T-cell (primary cell): ENCODE measurements around the gene NFIA. TPM values are rescaled to one million over a fixed set of nuclear protein-coding genes. Genes with fewer than 3 reads are reported as not detected.
"Not testable (repeated sequence)": the region's sequence is repeated elsewhere in the genome, so short reads cannot be mapped to it uniquely, and the experiment has no call there.

ENCODE experiments used
- ATAC-seq, 4 experiments: fragments of 200-7000 bp in 3 of 4; fragments of 150-1000 bp in 1 of 4; cut with Tn5 transposase; replicated peaks in 1 of 4; 1 replicate in 3 of 4; 2 replicates in 1 of 4; pipeline ENCODE4 v1.10.0; 2021; ENCODE audit warnings: moderate library complexity in 3 of 4, mild to moderate bottlenecking in 2 of 4, moderate number of reproducible peaks in 1 of 4
- CTCF ChIA-PET, 2 donors: fragments of 300-600 bp; sonication (Branson Sonifier 250); formaldehyde crosslinking; loops; one replicate each; lab custom pipeline; 2022; ENCODE audit warnings: antibody characterized with exemption in 2 of 2; lab: Charles Lee
- POLR2A ChIA-PET, 2 donors: fragments of 300-600 bp; sonication (Branson Sonifier 250); formaldehyde crosslinking; loops; one replicate each; lab custom pipeline; 2022; ENCODE audit warnings: antibody characterized with exemption in 2 of 2; lab: Charles Lee
- DNase-seq, 35 experiments: peaks; one replicate each; pipeline versions ENCODE4 v3.0.0 to v3.0.0-alpha.2; 2013 to 2023
- H3K27ac ChIP-seq: one replicate; pipeline ENCODE4 v1.5.1; 2013; ENCODE audit warnings: low read length
- H3K27me3 ChIP-seq, 2 experiments: replicated peaks in 1 of 2; 1 replicate in 1 of 2; 2 replicates in 1 of 2; pipeline versions ENCODE4 v1.6.1 to v1.7.0; 2013; ENCODE audit warnings: low read length in 1 of 2, mixed read lengths in 1 of 2; ENCODE audit not compliant: control insufficient read depth in 2 of 2, insufficient read depth in 2 of 2; ENCODE audit errors: extremely low read depth in 1 of 2
- H3K36me3 ChIP-seq, 2 donors: 1 replicate in 1 of 2; 2 replicates in 1 of 2; pipeline versions ENCODE4 v1.6.1 to v1.7.0; 2013; ENCODE audit warnings: low read length in 1 of 2; ENCODE audit not compliant: control insufficient read depth in 2 of 2, insufficient read depth in 1 of 2; ENCODE audit errors: extremely low read depth in 1 of 2
- H3K4me1 ChIP-seq, 2 experiments: 1 replicate in 1 of 2; 2 replicates in 1 of 2; pipeline versions ENCODE4 v1.6.1 to v1.7.0; 2013; ENCODE audit warnings: low read length in 2 of 2, mixed read lengths in 1 of 2; ENCODE audit not compliant: insufficient read depth in 2 of 2, control insufficient read depth in 1 of 2; ENCODE audit errors: extremely low read depth in 1 of 2
- H3K4me3 ChIP-seq, 2 donors: 1 replicate in 1 of 2; 2 replicates in 1 of 2; pipeline versions ENCODE4 v1.5.1 to v1.7.0; 2013; ENCODE audit warnings: mild to moderate bottlenecking in 2 of 2, low read length in 1 of 2, moderate library complexity in 1 of 2; ENCODE audit not compliant: control insufficient read depth in 1 of 2; ENCODE audit errors: extremely low read depth in 1 of 2
- H3K9me3 ChIP-seq: 2 replicates; pipeline ENCODE4 v1.7.0; 2013
- H3K27ac Mint-ChIP-seq, 2 donors: one replicate each; pipeline ENCODE4 v1.8.0; 2020 to 2021; ENCODE audit warnings: mild to moderate bottlenecking in 2 of 2, mixed read lengths in 2 of 2
- H3K27me3 Mint-ChIP-seq, 2 donors: one replicate each; pipeline ENCODE4 v1.8.0; 2021 to 2022; ENCODE audit warnings: mixed read lengths in 2 of 2
- H3K36me3 Mint-ChIP-seq: one replicate; pipeline ENCODE4 v1.8.0; 2021; ENCODE audit warnings: mixed read lengths
- H3K4me1 Mint-ChIP-seq, 3 donors: one replicate each; pipeline ENCODE4 v1.8.0; 2020 to 2022; ENCODE audit warnings: mixed read lengths in 3 of 3, mild to moderate bottlenecking in 1 of 3
- H3K4me3 Mint-ChIP-seq, 3 donors: one replicate each; pipeline ENCODE4 v1.8.0; 2020 to 2022; ENCODE audit warnings: mild to moderate bottlenecking in 3 of 3, mixed read lengths in 3 of 3, moderate library complexity in 3 of 3
- H3K9me3 Mint-ChIP-seq, 3 donors: one replicate each; pipeline ENCODE4 v1.8.0; 2020 to 2022; ENCODE audit warnings: mixed read lengths in 3 of 3
- WGBS: methylation state at CpG from one replicate; pipeline ENCODE4 v1.1.5; 2013; ENCODE audit warnings: missing lambda C conversion rate; ENCODE audit not compliant: insufficient coverage; 5-methylcytosine and 5-hydroxymethylcytosine counted together
- total RNA-seq, 35 experiments: library from RNA in 6 of 35; stranded (reverse) in 6 of 35; fragments of 120-200 nt in 1 of 35; gene quantifications; one replicate each; pipeline versions ENCODE4 v1.2.1 to v1.2.4 and lab custom pipeline; 2013 to 2026

Gene NFIA
- total RNA-seq, 5 donors from 2014 or later (not counting 1 experiment from before 2014, with no cell fraction given) = 5.1 to 10.1 (median 7.1) TPM

DNA sequence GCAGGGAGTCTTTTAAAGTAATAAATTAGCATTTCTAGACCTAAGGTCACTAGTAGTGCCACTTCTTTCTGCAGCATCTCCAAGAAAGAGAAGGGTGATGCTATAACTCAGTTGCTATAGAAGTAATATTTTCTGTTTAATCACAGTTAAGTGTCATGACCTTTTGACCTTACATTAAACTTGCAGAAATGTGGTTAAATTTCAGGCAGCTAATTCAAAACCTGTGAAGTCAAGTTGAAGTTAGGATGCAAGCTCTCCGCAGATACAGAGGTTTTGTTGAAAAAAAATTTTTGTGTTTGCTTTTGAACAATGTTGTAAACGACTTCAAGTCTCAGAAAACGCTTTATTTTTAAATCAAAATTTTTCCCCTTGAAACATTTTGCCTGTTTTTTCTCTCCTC is 193.9 kb downstream of the NFIA start:
- H3K27ac ChIP-seq = no peak overlapping the region
- H3K9me3 ChIP-seq = no peaks in the 10 kb centered on the region
- no CpG with 5 or more reads among the region's 3 CpGs for WGBS
- no peaks in the 10 kb centered on the region for H3K9me3 Mint-ChIP-seq
- no peak overlapping the region for H3K4me3 ChIP-seq
- ATAC-seq (no peak), DNase-seq (no peak)
- no peaks in the 10 kb centered on the region for H3K27me3 Mint-ChIP-seq
- no peak overlapping the region for H3K4me3 Mint-ChIP-seq
- H3K4me1 Mint-ChIP-seq = peaks cover 0 to 3% (median 0%) of the 10 kb centered on the region in 3 donors
- H3K36me3 Mint-ChIP-seq = peaks cover 4% of the 10 kb centered on the region
- no peak overlapping the region for H3K27ac Mint-ChIP-seq
- CTCF ChIA-PET = no interaction called here
- H3K4me1 ChIP-seq = no peaks in the 10 kb centered on the region
- no peaks in the 10 kb centered on the region for H3K36me3 ChIP-seq
- POLR2A ChIA-PET = no interaction called here
- H3K27me3 ChIP-seq = no peaks in the 10 kb centered on the region

DNA sequence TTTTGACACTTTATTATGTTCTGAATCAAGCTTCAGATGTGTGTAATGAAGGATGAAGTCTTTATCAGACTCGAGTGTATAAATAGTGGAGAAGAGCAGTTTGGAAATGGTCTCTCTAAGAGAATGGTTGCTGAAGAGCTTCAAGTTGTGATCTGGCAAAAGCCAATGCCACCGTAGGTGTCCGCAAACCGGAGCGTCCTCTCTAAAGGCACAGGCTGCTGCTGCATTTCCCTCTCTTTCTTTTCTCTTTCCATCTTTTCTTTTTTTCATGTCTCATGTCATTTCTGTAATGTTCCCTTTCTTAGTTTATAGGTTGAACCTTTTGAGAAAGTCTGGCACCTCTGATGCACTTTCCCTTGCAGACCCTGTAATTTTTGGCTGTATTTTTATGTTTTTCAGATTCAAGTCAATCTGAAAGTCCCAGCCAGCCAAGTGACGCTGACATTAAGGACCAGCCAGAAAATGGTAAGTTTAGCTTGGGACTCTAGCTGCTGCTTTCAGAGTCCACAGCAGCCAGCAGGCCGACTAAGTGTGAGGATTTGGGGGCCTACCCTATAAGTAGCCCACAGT is 194.8 kb downstream of the NFIA start:
- H3K4me1 Mint-ChIP-seq = peaks cover 0 to 3% (median 0%) of the 10 kb centered on the region in 3 donors
- H3K4me3 Mint-ChIP-seq = no peak overlapping the region
- Histone ChIP-seq H3K27me3 (no peaks in the 10 kb centered on the region), H3K4me3 (no peak overlapping the region), H3K36me3 (no peaks in the 10 kb centered on the region), H3K27ac (no peak overlapping the region), H3K9me3 (no peaks in the 10 kb centered on the region), H3K4me1 (no peaks in the 10 kb centered on the region)
- no peak overlapping the region for H3K27ac Mint-ChIP-seq
- H3K36me3 Mint-ChIP-seq = peaks cover 4% of the 10 kb centered on the region
- WGBS = 80% methylated on average over 1 of the region's 7 CpGs
- CTCF ChIA-PET = interaction anchor here in 1 of 2 donors (0.6 kb wide), 1 partner anchor 376 kb away, joined by 3 read pairs; no protein-coding TSS in a partner anchor
- ATAC-seq (no peak), DNase-seq (no peak)
- POLR2A ChIA-PET = interaction anchor here in 1 of 2 donors (0.6 kb wide), 1 partner anchor 24 kb away, joined by 3 read pairs; no protein-coding TSS in a partner anchor
- no peaks in the 10 kb centered on the region for H3K9me3 Mint-ChIP-seq
- H3K27me3 Mint-ChIP-seq = no peaks in the 10 kb centered on the region

DNA sequence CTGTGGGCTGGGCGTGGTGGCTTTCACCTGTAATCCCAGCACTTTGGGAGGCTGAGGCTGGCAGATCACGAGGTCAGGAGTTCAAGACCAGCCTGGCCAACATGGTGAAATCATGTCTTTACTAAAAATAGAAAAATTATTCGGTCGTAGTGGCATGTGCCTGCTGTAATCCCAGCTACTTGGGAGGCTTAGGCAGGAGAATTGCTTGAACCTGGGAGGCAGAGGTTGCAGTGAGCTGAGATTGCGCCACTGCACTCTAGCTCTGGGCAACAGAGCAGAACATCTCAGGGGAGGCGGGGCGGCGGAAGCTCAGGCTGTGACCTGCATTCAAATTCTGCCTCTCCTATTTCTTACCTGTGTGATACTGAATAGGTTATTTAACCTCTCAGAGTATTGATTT is 196.1 kb downstream of the NFIA start:
- CTCF ChIA-PET = not testable (repeated sequence)
- 90% methylated on average over 4 of the region's 8 CpGs for WGBS

DNA sequence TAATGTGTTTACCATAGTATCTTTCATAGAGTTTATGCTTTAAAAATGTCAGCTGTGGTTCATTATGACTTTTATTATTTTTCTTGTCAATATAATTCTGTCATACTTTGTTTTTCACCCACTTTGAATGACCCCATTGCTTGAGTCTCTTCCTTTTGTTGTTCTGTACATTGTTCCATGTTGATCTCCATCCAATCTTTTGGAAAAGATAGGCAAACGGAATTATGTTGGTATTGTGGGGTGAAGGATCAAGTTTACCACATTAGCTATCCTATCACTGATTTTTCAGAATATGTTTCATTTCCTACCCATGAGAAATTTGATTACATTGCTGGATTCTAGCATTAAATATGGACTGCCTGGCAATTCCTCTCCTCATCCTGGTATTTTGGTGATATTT is 196.6 kb downstream of the NFIA start:
- ChIA-PET POLR2A (no interaction called here), CTCF (interaction anchor here in 1 of 2 donors (0.6 kb wide), 1 partner anchor 49 kb away, joined by 3 read pairs; no protein-coding TSS in a partner anchor)
- DNase-seq (no peak), ATAC-seq (no peak)
- Histone ChIP-seq H3K4me3 (no peak overlapping the region), H3K27ac (no peak overlapping the region), H3K9me3 (no peaks in the 10 kb centered on the region), H3K36me3 (no peaks in the 10 kb centered on the region), H3K4me1 (no peaks in the 10 kb centered on the region), H3K27me3 (no peaks in the 10 kb centered on the region)
- Mint-ChIP-seq H3K9me3 (no peaks in the 10 kb centered on the region), H3K36me3 (peaks cover 4% of the 10 kb centered on the region), H3K27me3 (no peaks in the 10 kb centered on the region), H3K4me3 (no peak overlapping the region), H3K4me1 (peaks cover 0 to 3% (median 0%) of the 10 kb centered on the region in 3 donors), H3K27ac (no peak overlapping the region)
- WGBS = no CpG with 5 or more reads among the region's 1 CpG

More for the DNA sequence above, 196.1 kb downstream of the NFIA start:
- ATAC-seq, H3K4me3 ChIP-seq, H3K4me1 Mint-ChIP-seq, H3K36me3 ChIP-seq, H3K4me3 Mint-ChIP-seq, H3K27me3 ChIP-seq, H3K27me3 Mint-ChIP-seq, DNase-seq, H3K27ac ChIP-seq, H3K9me3 ChIP-seq, H3K36me3 Mint-ChIP-seq, POLR2A ChIA-PET, H3K4me1 ChIP-seq, H3K9me3 Mint-ChIP-seq, H3K27ac Mint-ChIP-seq: not testable (repeated sequence)

DNA sequence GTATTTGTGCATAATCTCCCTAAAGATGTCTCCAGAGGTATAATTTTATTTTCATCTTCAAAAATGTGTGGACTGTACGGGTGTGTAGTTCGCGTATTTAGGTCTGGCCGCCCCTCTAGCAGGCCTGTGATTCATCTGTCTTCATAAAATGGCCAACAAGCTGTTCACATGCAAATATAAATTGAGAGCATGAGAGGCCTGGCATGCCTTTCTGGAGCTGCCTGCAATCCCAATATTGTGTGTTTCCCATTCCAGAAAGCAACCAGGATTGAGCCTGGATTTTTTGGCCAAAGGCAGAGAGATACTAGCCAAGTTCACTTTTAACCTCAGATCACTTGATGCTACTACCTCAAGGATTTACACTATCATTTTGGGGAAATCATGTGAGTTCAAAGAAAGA is 197.2 kb downstream of the NFIA start:
- POLR2A ChIA-PET = no interaction called here
- no peak overlapping the region for H3K4me3 Mint-ChIP-seq

DNA sequence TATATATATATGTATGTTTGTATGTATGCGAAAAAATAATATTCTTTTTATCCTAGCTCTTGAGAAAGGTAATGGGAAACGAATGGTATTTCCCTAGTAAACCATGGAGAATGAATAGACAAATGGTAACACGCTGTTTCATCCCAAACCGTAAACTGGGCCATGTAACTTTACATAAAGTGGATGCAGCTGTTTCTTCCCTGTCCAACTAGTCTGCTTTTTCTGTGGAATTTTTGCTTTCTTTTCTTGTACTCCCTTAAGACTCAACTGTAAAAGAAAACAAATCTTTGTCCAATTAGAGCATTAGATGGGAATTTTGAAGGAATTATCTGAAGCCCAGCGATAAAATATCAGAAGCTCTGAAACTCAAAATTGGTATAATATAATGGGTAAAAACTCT is 198.1 kb downstream of the NFIA start:
- Mint-ChIP-seq H3K4me3 (no peak overlapping the region), H3K9me3 (no peaks in the 10 kb centered on the region), H3K4me1 (peaks cover 0 to 3% (median 0%) of the 10 kb centered on the region in 3 donors), H3K36me3 (peaks cover 4% of the 10 kb centered on the region), H3K27me3 (no peaks in the 10 kb centered on the region), H3K27ac (no peak overlapping the region)
- no peaks in the 10 kb centered on the region for H3K4me1 ChIP-seq
- CTCF ChIA-PET = no interaction called here
- H3K9me3 ChIP-seq = no peaks in the 10 kb centered on the region
- ATAC-seq (no peak), DNase-seq (no peak)
- H3K27me3 ChIP-seq = no peaks in the 10 kb centered on the region
- POLR2A ChIA-PET = no interaction called here
- H3K36me3 ChIP-seq = no peaks in the 10 kb centered on the region
- no peak overlapping the region for H3K4me3 ChIP-seq
- 100% methylated on average over 2 of the region's 5 CpGs for WGBS
- H3K27ac ChIP-seq = no peak overlapping the region

More for the DNA sequence above, 197.2 kb downstream of the NFIA start:
- Histone ChIP-seq H3K9me3 (no peaks in the 10 kb centered on the region), H3K27me3 (no peaks in the 10 kb centered on the region), H3K4me3 (no peak overlapping the region), H3K4me1 (no peaks in the 10 kb centered on the region), H3K27ac (no peak overlapping the region), H3K36me3 (no peaks in the 10 kb centered on the region)
- CTCF ChIA-PET = interaction anchor here in 1 of 2 donors (0.6 kb wide), 1 partner anchor 48 kb away, joined by 3 read pairs; no protein-coding TSS in a partner anchor
- WGBS = no CpG with 5 or more reads among the region's 4 CpGs
- Mint-ChIP-seq H3K27ac (no peak overlapping the region), H3K27me3 (no peaks in the 10 kb centered on the region), H3K9me3 (no peaks in the 10 kb centered on the region), H3K36me3 (peaks cover 4% of the 10 kb centered on the region), H3K4me1 (peaks cover 0 to 3% (median 0%) of the 10 kb centered on the region in 3 donors)
- DNase-seq (no peak), ATAC-seq (no peak)
